CD14-positive monocyte (primary cell): ENCODE results near the gene PDCD2L. TPM values are rescaled to one million over a fixed set of nuclear protein-coding genes. Genes with fewer than 3 reads are reported as not detected.
"Not testable (repeated sequence)": the region's sequence is repeated elsewhere in the genome, so short reads cannot be mapped to it uniquely, and the experiment has no call there.

ENCODE experiments used
- DNase-seq, 3 donors: peaks; one replicate each; pipeline ENCODE4 v3.0.0-alpha.2; 2011 to 2022
- H2AFZ ChIP-seq: 2 replicates; pipeline ENCODE4 v1.6.0; 2012; ENCODE audit warnings: mild to moderate bottlenecking, low read depth, low read length, inconsistent platforms; ENCODE audit not compliant: insufficient read depth, poor library complexity, severe bottlenecking
- H3K27ac ChIP-seq, 2 donors: 1 replicate in 1 of 2; 2 replicates in 1 of 2; pipeline ENCODE4 v1.5.1; 2012 to 2013; ENCODE audit warnings: low read length in 2 of 2, control low read depth in 1 of 2, inconsistent platforms in 1 of 2, low read depth in 1 of 2, mild to moderate bottlenecking in 1 of 2
- H3K27me3 ChIP-seq, 2 donors: one replicate each; pipeline versions ENCODE4 v1.6.0 to v1.6.1; 2011 to 2013; ENCODE audit warnings: low read length in 2 of 2; ENCODE audit not compliant: control insufficient read depth in 2 of 2, insufficient read depth in 2 of 2
- H3K36me3 ChIP-seq, 2 donors: replicated peaks in 1 of 2; 1 replicate in 1 of 2; 2 replicates in 1 of 2; pipeline versions ENCODE4 v1.5.1 to v1.6.1; 2012 to 2013; ENCODE audit warnings: low read length in 2 of 2, control low read depth in 1 of 2, inconsistent platforms in 1 of 2, mild to moderate bottlenecking in 1 of 2; ENCODE audit not compliant: insufficient read depth in 2 of 2, control insufficient read depth in 1 of 2
- H3K4me1 ChIP-seq, 2 donors: 1 replicate in 1 of 2; 2 replicates in 1 of 2; pipeline versions ENCODE4 v1.5.1 to v1.6.1; 2012 to 2013; ENCODE audit warnings: low read length in 2 of 2, control low read depth in 1 of 2, inconsistent platforms in 1 of 2, mild to moderate bottlenecking in 1 of 2, moderate library complexity in 1 of 2; ENCODE audit not compliant: insufficient read depth in 2 of 2, control insufficient read depth in 1 of 2
- H3K4me2 ChIP-seq: replicated peaks from 2 replicates; pipeline ENCODE3; 2012; ENCODE audit warnings: low read length, moderate library complexity, mild to moderate bottlenecking; ENCODE audit not compliant: poor library complexity, severe bottlenecking; ENCODE audit errors: extremely low read depth
- H3K4me3 ChIP-seq, 3 experiments: fragments of 200-600 bp in 1 of 3; sonication (generic) in 1 of 3; replicated peaks in 1 of 3; 1 replicate in 2 of 3; 2 replicates in 1 of 3; pipeline ENCODE4 v1.5.1; 2011 to 2013; ENCODE audit warnings: low read length in 3 of 3, mild to moderate bottlenecking in 3 of 3, control low read depth in 2 of 3, low read depth in 2 of 3, inconsistent platforms in 1 of 3, moderate library complexity in 1 of 3
- H3K79me2 ChIP-seq: 2 replicates; pipeline ENCODE4 v1.6.0; 2012; ENCODE audit warnings: mild to moderate bottlenecking, control low read depth, inconsistent platforms, low read length, moderate library complexity; ENCODE audit not compliant: insufficient read depth
- H3K9ac ChIP-seq: 2 replicates; pipeline ENCODE4 v1.6.0; 2017; ENCODE audit warnings: low read length, mild to moderate bottlenecking; ENCODE audit not compliant: insufficient read depth, poor library complexity, severe bottlenecking
- H3K9me3 ChIP-seq, 2 donors: replicated peaks in 1 of 2; 1 replicate in 1 of 2; 2 replicates in 1 of 2; pipeline versions ENCODE4 v1.5.1 to v1.6.1; 2012 to 2013; ENCODE audit warnings: low read length in 2 of 2, control low read depth in 1 of 2; ENCODE audit not compliant: control insufficient read depth in 1 of 2, insufficient read depth in 1 of 2
- H4K20me1 ChIP-seq: 2 replicates; pipeline ENCODE4 v1.6.0; 2012; ENCODE audit warnings: mild to moderate bottlenecking, low read length, control low read depth, moderate library complexity; ENCODE audit not compliant: insufficient read depth
- H3K27ac Mint-ChIP-seq, 7 donors: one replicate each; pipeline ENCODE4 v1.8.0; 2020; ENCODE audit warnings: mild to moderate bottlenecking in 7 of 7, mixed read lengths in 7 of 7, moderate library complexity in 6 of 7, inconsistent platforms in 2 of 7
- H3K27me3 Mint-ChIP-seq, 3 donors: one replicate each; pipeline ENCODE4 v1.8.0; 2021 to 2022; ENCODE audit warnings: low read depth in 3 of 3, mild to moderate bottlenecking in 3 of 3, mixed read lengths in 3 of 3, moderate library complexity in 3 of 3, inconsistent platforms in 1 of 3
- H3K36me3 Mint-ChIP-seq, 2 donors: one replicate each; pipeline ENCODE4 v1.8.0; 2020; ENCODE audit warnings: mixed read lengths in 2 of 2, inconsistent platforms in 1 of 2, mild to moderate bottlenecking in 1 of 2
- H3K4me1 Mint-ChIP-seq: one replicate; pipeline ENCODE4 v1.8.0; 2020; ENCODE audit warnings: mild to moderate bottlenecking, mixed read lengths
- H3K4me3 Mint-ChIP-seq, 2 donors: one replicate each; pipeline ENCODE4 v1.8.0; 2020; ENCODE audit warnings: mild to moderate bottlenecking in 2 of 2, mixed read lengths in 2 of 2, moderate library complexity in 1 of 2
- H3K9me3 Mint-ChIP-seq, 7 donors: one replicate each; pipeline ENCODE4 v1.8.0; 2020 to 2022; ENCODE audit warnings: mixed read lengths in 7 of 7, mild to moderate bottlenecking in 6 of 7, moderate library complexity in 6 of 7, inconsistent platforms in 2 of 7
- WGBS: methylation state at CpG from one replicate; pipeline ENCODE4 v1.1.5; 2013; ENCODE audit warnings: missing lambda C conversion rate; ENCODE audit not compliant: insufficient coverage; 5-methylcytosine and 5-hydroxymethylcytosine counted together
- intact Hi-C, 2 donors: fragments of 100-400 bp; cut with micrococcal nuclease; formaldehyde crosslinking; loops; one replicate each; pipeline versions ENCODE4 v1.15.0 to v1.15.1; 2023
- polyA plus RNA-seq, 3 donors: library from polyadenylated mRNA; depleted of rRNA in 1 of 3; unstranded in 2 of 3; stranded (reverse) in 1 of 3; fragments of 300-500 nt in 2 of 3; fragments of >200 nt in 1 of 3; fragmentation: Illumina TruSeq in 2 of 3; gene quantifications; 1 replicate in 2 of 3; 2 replicates in 1 of 3; pipeline ENCODE4 v1.2.3, GENCODE V29; 2012 to 2021
- TF ChIP-seq, protein P1 (sequence below): fragments of 200-600 bp; IDR thresholded peaks from one replicate; pipeline ENCODE4 v1.8.0; 2022; ENCODE audit warnings: antibody characterized with exemption, mild to moderate bottlenecking

PDCD2L gene
- polyA plus RNA-seq, 3 donors: 3.1 to 5.0 (median 4.9) TPM

DNA sequence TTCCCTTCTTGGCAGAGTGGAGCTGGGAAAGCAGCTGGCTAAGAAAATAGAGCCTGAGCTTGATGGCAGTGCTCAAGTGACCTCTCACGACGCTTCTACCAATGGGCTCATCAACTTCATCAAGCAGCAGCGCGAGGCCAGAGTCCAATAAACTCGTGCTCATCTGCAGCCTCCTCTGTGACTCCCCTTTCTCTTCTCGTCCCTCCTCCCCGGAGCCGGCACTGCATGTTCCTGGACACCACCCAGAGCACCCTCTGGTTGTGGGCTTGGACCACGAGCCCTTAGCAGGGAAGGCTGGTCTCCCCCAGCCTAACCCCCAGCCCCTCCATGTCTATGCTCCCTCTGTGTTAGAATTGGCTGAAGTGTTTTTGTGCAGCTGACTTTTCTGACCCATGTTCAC lies 4.3 kb upstream of the PDCD2L start:
- intact Hi-C loops: no loop called here
- peaks cover 41 to 58% of the 10 kb centered on the region in 2 donors for H3K36me3 Mint-ChIP-seq
- Histone ChIP-seq H3K36me3 (peaks cover 48 to 59% of the 10 kb centered on the region in 2 donors), H2AFZ (no peak overlapping the region), H3K9ac (no peak overlapping the region), H3K27ac (no peak overlapping the region), H3K4me1 (peaks cover 9 to 11% of the 10 kb centered on the region in 2 donors), H3K4me2 (no peak overlapping the region), H3K79me2 (no peaks in the 10 kb centered on the region), H3K4me3 (no peak overlapping the region), H3K27me3 (no peaks in the 10 kb centered on the region), H3K9me3 (no peaks in the 10 kb centered on the region), H4K20me1 (no peaks in the 10 kb centered on the region)
- DNase-seq: no peak
- H3K4me1 Mint-ChIP-seq: peaks cover 7% of the 10 kb centered on the region
- peaks cover 0 to 2% (median 0%) of the 10 kb centered on the region in 3 donors for H3K27me3 Mint-ChIP-seq
- no peak overlapping the region for H3K27ac Mint-ChIP-seq
- TF ChIP-seq, protein P1, sequence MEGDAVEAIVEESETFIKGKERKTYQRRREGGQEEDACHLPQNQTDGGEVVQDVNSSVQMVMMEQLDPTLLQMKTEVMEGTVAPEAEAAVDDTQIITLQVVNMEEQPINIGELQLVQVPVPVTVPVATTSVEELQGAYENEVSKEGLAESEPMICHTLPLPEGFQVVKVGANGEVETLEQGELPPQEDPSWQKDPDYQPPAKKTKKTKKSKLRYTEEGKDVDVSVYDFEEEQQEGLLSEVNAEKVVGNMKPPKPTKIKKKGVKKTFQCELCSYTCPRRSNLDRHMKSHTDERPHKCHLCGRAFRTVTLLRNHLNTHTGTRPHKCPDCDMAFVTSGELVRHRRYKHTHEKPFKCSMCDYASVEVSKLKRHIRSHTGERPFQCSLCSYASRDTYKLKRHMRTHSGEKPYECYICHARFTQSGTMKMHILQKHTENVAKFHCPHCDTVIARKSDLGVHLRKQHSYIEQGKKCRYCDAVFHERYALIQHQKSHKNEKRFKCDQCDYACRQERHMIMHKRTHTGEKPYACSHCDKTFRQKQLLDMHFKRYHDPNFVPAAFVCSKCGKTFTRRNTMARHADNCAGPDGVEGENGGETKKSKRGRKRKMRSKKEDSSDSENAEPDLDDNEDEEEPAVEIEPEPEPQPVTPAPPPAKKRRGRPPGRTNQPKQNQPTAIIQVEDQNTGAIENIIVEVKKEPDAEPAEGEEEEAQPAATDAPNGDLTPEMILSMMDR: no peak
- 96% methylated on average over 6 of the region's 9 CpGs for WGBS
- no peak overlapping the region for H3K4me3 Mint-ChIP-seq
- no peaks in the 10 kb centered on the region for H3K9me3 Mint-ChIP-seq

DNA sequence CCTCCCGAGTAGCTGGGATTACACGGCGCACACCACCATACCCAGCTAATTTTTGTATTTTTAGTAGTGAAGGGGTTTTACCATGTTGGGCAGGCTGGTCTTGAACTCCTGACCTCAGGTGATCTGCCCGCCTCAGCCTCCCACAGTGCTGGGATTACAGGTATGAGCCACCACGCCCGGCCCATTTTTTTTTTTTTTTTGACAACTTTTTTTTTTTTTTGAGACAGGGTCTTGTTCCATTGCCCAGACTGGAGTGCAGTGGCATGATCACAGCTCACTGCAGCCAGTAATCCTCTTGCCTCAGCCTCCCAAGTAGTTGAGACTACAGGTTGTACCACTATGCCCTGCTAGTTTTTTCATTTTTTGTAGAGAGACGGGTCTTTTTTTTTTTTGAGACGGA lies 3.4 kb upstream of the PDCD2L start:
- H3K27me3 Mint-ChIP-seq, H3K9ac ChIP-seq, H3K27ac ChIP-seq, intact Hi-C loops, H3K4me3 ChIP-seq, H3K4me2 ChIP-seq, H2AFZ ChIP-seq, H3K9me3 Mint-ChIP-seq, H3K79me2 ChIP-seq, H3K27me3 ChIP-seq, H3K27ac Mint-ChIP-seq, DNase-seq, H3K4me1 Mint-ChIP-seq, H3K4me3 Mint-ChIP-seq, H3K9me3 ChIP-seq, H4K20me1 ChIP-seq: not testable (repeated sequence)
- peaks cover 10 to 12% of the 10 kb centered on the region in 2 donors for H3K4me1 ChIP-seq
- H3K36me3 Mint-ChIP-seq: peaks cover 37 to 52% of the 10 kb centered on the region in 2 donors
- peaks cover 42 to 50% of the 10 kb centered on the region in 2 donors for H3K36me3 ChIP-seq
- 100% methylated on average over 2 of the region's 8 CpGs for WGBS
